ENCODE measurements around the gene TIMP2. TPM values are rescaled to one million over a fixed set of nuclear protein-coding genes. Genes with fewer than 3 reads are reported as not detected.

Gene TIMP2
- total RNA-seq, 1 experiment from 2014 or later: 29.0 TPM

GRCh38 chr17:78817123-78817522, 108.1 kb downstream of the TIMP2 start:
- H3K9me3 Mint-ChIP-seq: no peaks in the 10 kb centered on the region
- TF ChIP-seq, protein P1, sequence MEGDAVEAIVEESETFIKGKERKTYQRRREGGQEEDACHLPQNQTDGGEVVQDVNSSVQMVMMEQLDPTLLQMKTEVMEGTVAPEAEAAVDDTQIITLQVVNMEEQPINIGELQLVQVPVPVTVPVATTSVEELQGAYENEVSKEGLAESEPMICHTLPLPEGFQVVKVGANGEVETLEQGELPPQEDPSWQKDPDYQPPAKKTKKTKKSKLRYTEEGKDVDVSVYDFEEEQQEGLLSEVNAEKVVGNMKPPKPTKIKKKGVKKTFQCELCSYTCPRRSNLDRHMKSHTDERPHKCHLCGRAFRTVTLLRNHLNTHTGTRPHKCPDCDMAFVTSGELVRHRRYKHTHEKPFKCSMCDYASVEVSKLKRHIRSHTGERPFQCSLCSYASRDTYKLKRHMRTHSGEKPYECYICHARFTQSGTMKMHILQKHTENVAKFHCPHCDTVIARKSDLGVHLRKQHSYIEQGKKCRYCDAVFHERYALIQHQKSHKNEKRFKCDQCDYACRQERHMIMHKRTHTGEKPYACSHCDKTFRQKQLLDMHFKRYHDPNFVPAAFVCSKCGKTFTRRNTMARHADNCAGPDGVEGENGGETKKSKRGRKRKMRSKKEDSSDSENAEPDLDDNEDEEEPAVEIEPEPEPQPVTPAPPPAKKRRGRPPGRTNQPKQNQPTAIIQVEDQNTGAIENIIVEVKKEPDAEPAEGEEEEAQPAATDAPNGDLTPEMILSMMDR (conservative IDR thresholded peaks at IDR 0.05): no peak

More at GRCh38 chr17:78817123-78817522, 108.1 kb downstream of the TIMP2 start:
- Mint-ChIP-seq H3K4me3 (no peak overlapping the region), H3K4me1 (no peaks in the 10 kb centered on the region), H3K27me3 (ENCODE audit: low read depth) (no peaks in the 10 kb centered on the region), H3K36me3 (ENCODE audit: insufficient read depth in 1 of 3, low read depth in 3 of 3) (peaks cover 43 to 98% (median 87%) of the 10 kb centered on the region in 3 experiments), H3K27ac (no peak overlapping the region)
- no peak overlapping the region for H4K91ac ChIP-seq (ENCODE audit: insufficient read length, low read depth, low read length)
- no peak overlapping the region for H2BK120ac ChIP-seq (ENCODE audit: low read depth, low read length, poor library complexity, severe bottlenecking)
- no peak overlapping the region for H2AFZ ChIP-seq (ENCODE audit: low read length)
- no peak overlapping the region for H2AK5ac ChIP-seq (ENCODE audit: insufficient read length, low read length)
- no peak overlapping the region for H3K9ac ChIP-seq (ENCODE audit: extremely low read depth, insufficient read length, low read length)
- no peaks in the 10 kb centered on the region for H3K23me2 ChIP-seq (ENCODE audit: insufficient read length, low read depth, low read length, poor library complexity, severe bottlenecking)
- no peak overlapping the region for H3K4me2 ChIP-seq (ENCODE audit: insufficient read depth, insufficient read length, low read length)
- no peak overlapping the region for H3K27ac ChIP-seq (ENCODE audit: insufficient read length, low read depth, low read length)
- no peak overlapping the region for H3K4ac ChIP-seq (ENCODE audit: low read depth, low read length)
- H3K4me1 ChIP-seq (ENCODE audit: insufficient read depth, low read length): no peaks in the 10 kb centered on the region
- H2BK5ac ChIP-seq (ENCODE audit: insufficient read length, low read length): no peak overlapping the region
- no peaks in the 10 kb centered on the region for H3K9me3 ChIP-seq (ENCODE audit: control insufficient read depth, low read depth, low read length)
- no peak overlapping the region for H2BK12ac ChIP-seq (ENCODE audit: insufficient read length, low read depth, low read length)
- H3K18ac ChIP-seq (ENCODE audit: insufficient read length, low read depth, low read length): no peak overlapping the region
- H3K27me3 ChIP-seq (ENCODE audit: insufficient read depth, low read length): no peaks in the 10 kb centered on the region
- H2BK20ac ChIP-seq (ENCODE audit: low read depth, low read length, poor library complexity, severe bottlenecking): no peak overlapping the region
- H3K79me2 ChIP-seq (ENCODE audit: insufficient read depth, low read length): no peaks in the 10 kb centered on the region
- no peak overlapping the region for H3K14ac ChIP-seq (ENCODE audit: insufficient read depth, low read length)
- no peak for DNase-seq
- H4K5ac ChIP-seq (ENCODE audit: insufficient read length, low read depth, low read length): no peak overlapping the region
- no peak overlapping the region for H3T11ph ChIP-seq (ENCODE audit: low read length)
- no CpG with 5 or more reads among the region's 6 CpGs for WGBS (ENCODE audit: extremely low coverage, insufficient read length, low lambda C conversion rate)
- H2BK15ac ChIP-seq (ENCODE audit: low read depth, low read length): no peak overlapping the region
- no peaks in the 10 kb centered on the region for H3K79me1 ChIP-seq (ENCODE audit: insufficient read depth, low read depth, low read length, poor library complexity, severe bottlenecking)
- H3K23ac ChIP-seq (ENCODE audit: insufficient read length, low read depth, low read length): no peak overlapping the region
- H3K56ac ChIP-seq (ENCODE audit: insufficient read length, low read depth, low read length): no peak overlapping the region
- no peaks in the 10 kb centered on the region for H4K20me1 ChIP-seq (ENCODE audit: control insufficient read depth, insufficient read depth, insufficient read length)
- no peak overlapping the region for H4K8ac ChIP-seq (replicated peaks; ENCODE audit: insufficient read length, low read depth, low read length)

Measured in H9 (cell line).